B cell (primary cell): ENCODE data around the gene FN3K. TPM values are rescaled to one million over a fixed set of nuclear protein-coding genes. Genes with fewer than 3 reads are reported as not detected.

ENCODE experiments used
- ATAC-seq: fragments of 200-7000 bp; cut with Tn5 transposase; one replicate; pipeline ENCODE4 v1.10.0; 2021; ENCODE audit warnings: low read depth, mild to moderate bottlenecking, moderate number of reproducible peaks, moderate library complexity
- CTCF ChIA-PET: fragments of 350-600 bp; sonication (Branson Sonifier 250); formaldehyde crosslinking; loops from one replicate; lab custom pipeline; 2021; ENCODE audit warnings: antibody characterized with exemption, inconsistent platforms; lab: Charles Lee
- POLR2A ChIA-PET: fragments of 350-600 bp; sonication (Branson Sonifier 250); formaldehyde crosslinking; loops from one replicate; lab custom pipeline; 2021; ENCODE audit warnings: antibody characterized with exemption; lab: Charles Lee
- DNase-seq: peaks from one replicate; pipeline ENCODE4 v3.0.0; 2013
- H2AFZ ChIP-seq: 2 replicates; pipeline ENCODE4 v1.6.1; 2012; ENCODE audit warnings: mild to moderate bottlenecking, low read depth, low read length; ENCODE audit not compliant: insufficient read depth, poor library complexity, severe bottlenecking
- H3K27ac ChIP-seq, 2 donors: 1 replicate in 1 of 2; 2 replicates in 1 of 2; pipeline ENCODE4 v1.5.1; 2012 to 2013; ENCODE audit warnings: low read length in 2 of 2, mild to moderate bottlenecking in 2 of 2, moderate library complexity in 1 of 2
- H3K27me3 ChIP-seq, 4 experiments: fragments of 200-600 bp in 1 of 4; sonication (generic) in 1 of 4; replicated peaks in 1 of 4; 1 replicate in 2 of 4; 2 replicates in 2 of 4; pipeline versions ENCODE4 v1.6.1 to v1.7.0; 2013 to 2016; ENCODE audit warnings: low read length in 3 of 4, mild to moderate bottlenecking in 2 of 4, mixed read lengths in 1 of 4, moderate library complexity in 1 of 4; ENCODE audit not compliant: insufficient read depth in 4 of 4, control insufficient read depth in 3 of 4; ENCODE audit errors: control extremely low read depth in 1 of 4
- H3K36me3 ChIP-seq, 2 experiments: replicated peaks in 1 of 2; 1 replicate in 1 of 2; 2 replicates in 1 of 2; pipeline versions ENCODE4 v1.6.1 to v1.7.1; 2013; ENCODE audit warnings: low read length in 1 of 2; ENCODE audit not compliant: insufficient read depth in 2 of 2, control insufficient read depth in 1 of 2; ENCODE audit errors: control extremely low read depth in 1 of 2, extremely low read depth in 1 of 2
- H3K4me1 ChIP-seq, 2 donors: fragments of 200-600 bp in 1 of 2; sonication (generic) in 1 of 2; 1 replicate in 1 of 2; 2 replicates in 1 of 2; pipeline versions ENCODE4 v1.5.1 to v1.6.1; 2013 to 2017; ENCODE audit warnings: low read length in 2 of 2; ENCODE audit not compliant: control insufficient read depth in 2 of 2, insufficient read depth in 2 of 2
- H3K4me2 ChIP-seq: replicated peaks from 2 replicates; pipeline ENCODE3; 2012; ENCODE audit warnings: mild to moderate bottlenecking, low read depth, low read length; ENCODE audit not compliant: poor library complexity, severe bottlenecking
- H3K4me3 ChIP-seq, 5 experiments: fragments of 200-600 bp in 1 of 5; sonication (generic) in 1 of 5; 1 replicate in 3 of 5; 2 replicates in 2 of 5; pipeline versions ENCODE4 v1.5.1 to v1.7.0; 2011 to 2016; ENCODE audit warnings: low read length in 4 of 5, mild to moderate bottlenecking in 4 of 5, low read depth in 2 of 5, control low read depth in 1 of 5, moderate library complexity in 1 of 5; ENCODE audit not compliant: insufficient read depth in 1 of 5; ENCODE audit errors: control extremely low read depth in 1 of 5, extremely low read depth in 1 of 5
- H3K79me2 ChIP-seq: fragments of 200-600 bp; sonication (generic); one replicate; pipeline ENCODE4 v1.6.0; 2016; ENCODE audit warnings: low read length; ENCODE audit not compliant: control insufficient read depth, insufficient read depth
- H3K9ac ChIP-seq: fragments of 200-600 bp; sonication (generic); 2 replicates; pipeline ENCODE4 v1.6.1; 2017; ENCODE audit warnings: mild to moderate bottlenecking, low read length, moderate library complexity
- H3K9me3 ChIP-seq, 3 donors: one replicate each; pipeline versions ENCODE4 v1.6.1 to v1.7.1; 2013; ENCODE audit warnings: low read length in 2 of 3; ENCODE audit not compliant: control insufficient read depth in 2 of 3, insufficient read depth in 1 of 3; ENCODE audit errors: control extremely low read depth in 1 of 3
- H4K20me1 ChIP-seq: 2 replicates; pipeline ENCODE4 v1.6.0; 2012; ENCODE audit warnings: mild to moderate bottlenecking, low read length; ENCODE audit not compliant: insufficient read depth, control insufficient read depth, poor library complexity, severe bottlenecking
- H3K27ac Mint-ChIP-seq: one replicate; pipeline ENCODE4 v1.8.0; 2021; ENCODE audit warnings: mixed read lengths
- H3K27me3 Mint-ChIP-seq: one replicate; pipeline ENCODE4 v1.8.0; 2021; ENCODE audit warnings: mixed read lengths
- H3K4me1 Mint-ChIP-seq: one replicate; pipeline ENCODE4 v1.8.0; 2021; ENCODE audit warnings: mixed read lengths
- H3K4me3 Mint-ChIP-seq: one replicate; pipeline ENCODE4 v1.8.0; 2021; ENCODE audit warnings: mixed read lengths
- H3K9me3 Mint-ChIP-seq: one replicate; pipeline ENCODE4 v1.8.0; 2022; ENCODE audit warnings: mixed read lengths; ENCODE audit not compliant: insufficient read depth
- EZH2 ChIP-seq: IDR thresholded peaks from 2 replicates; pipeline ENCODE4 v1.6.1; 2012; ENCODE audit warnings: borderline replicate concordance, low read depth, mild to moderate bottlenecking, moderate library complexity, low read length; ENCODE audit not compliant: insufficient read depth, poor library complexity, severe bottlenecking
- WGBS: methylation state at CpG from one replicate; pipeline ENCODE4 v1.1.5; 2013; ENCODE audit warnings: missing lambda C conversion rate; ENCODE audit not compliant: insufficient coverage; 5-methylcytosine and 5-hydroxymethylcytosine counted together
- intact Hi-C: fragments of 100-400 bp; cut with micrococcal nuclease; formaldehyde crosslinking; loops from one replicate; pipeline ENCODE4 v1.10.0; 2022
- polyA plus RNA-seq: library from polyadenylated mRNA; depleted of rRNA; stranded (reverse); fragments of >200 nt; gene quantifications from 2 replicates; pipeline ENCODE4 v1.2.3, GENCODE V29; 2012
- total RNA-seq, 2 donors: library from RNA; stranded (reverse); fragments of 120-200 nt in 1 of 2; gene quantifications; 1 replicate in 1 of 2; 2 replicates in 1 of 2; pipeline versions ENCODE4 v1.2.3 to v1.2.4, GENCODE V29; 2013 to 2022
- TF ChIP-seq, protein P1 (sequence below): fragments of 200-600 bp; IDR thresholded peaks from one replicate; pipeline ENCODE4 v1.8.0; 2022; ENCODE audit warnings: antibody characterized with exemption, mild to moderate bottlenecking

FN3K gene
- total and polyA plus RNA-seq, 2 donors (not counting 1 experiment from before 2014, with no cell fraction given), result 1.1 to 2.6 TPM

DNA sequence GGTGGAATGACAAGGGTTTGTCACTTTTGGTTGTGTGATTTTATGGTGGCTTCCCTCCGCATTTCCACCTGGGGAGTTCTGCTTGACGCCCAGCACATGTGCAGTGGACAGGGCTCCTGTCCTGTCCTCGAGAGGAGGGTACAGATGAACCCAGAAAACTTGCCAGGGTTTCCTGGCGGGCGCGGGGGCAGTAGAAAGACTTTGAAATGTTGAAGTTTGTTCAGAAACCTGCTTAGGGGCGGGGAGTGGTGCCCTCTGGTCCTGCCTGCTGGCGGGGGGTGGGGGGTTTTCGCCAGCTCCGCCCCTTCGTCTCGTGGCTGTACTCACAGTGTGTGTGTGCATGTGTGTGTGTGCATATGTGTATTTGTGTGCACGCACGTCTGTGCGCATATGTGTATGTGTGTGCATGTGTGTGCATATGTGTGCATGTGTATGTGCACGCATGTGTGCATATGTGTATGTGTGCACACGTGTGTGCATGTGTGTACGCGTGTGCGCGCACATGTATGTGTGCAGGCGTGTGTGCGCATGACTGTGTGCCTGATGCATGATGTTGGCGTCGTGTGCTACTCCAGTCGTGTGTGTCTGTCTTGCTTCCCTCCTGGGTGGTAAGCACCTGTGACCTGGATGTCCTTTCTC is 12.1 kb upstream of the FN3K start:
- no peaks in the 10 kb centered on the region for H3K27me3 Mint-ChIP-seq
- ChIA-PET CTCF (no interaction called here), POLR2A (no interaction called here)
- Histone ChIP-seq H3K9ac (no peak overlapping the region), H4K20me1 (peaks cover 5% of the 10 kb centered on the region), H3K27me3 (no peaks in the 10 kb centered on the region), H3K9me3 (no peaks in the 10 kb centered on the region), H3K4me3 (no peak overlapping the region), H3K27ac (no peak overlapping the region), H3K4me1 (peaks cover 0 to under 1% of the 10 kb centered on the region in 2 donors), H2AFZ (no peak overlapping the region), H3K4me2 (no peak overlapping the region), H3K36me3 (peaks cover 0 to 38% of the 10 kb centered on the region in 2 experiments), H3K79me2 (peaks cover 2% of the 10 kb centered on the region)
- WGBS, result 98% methylated on average over 24 of the region's 26 CpGs
- H3K4me3 Mint-ChIP-seq, result no peak overlapping the region
- H3K27ac Mint-ChIP-seq, result no peak overlapping the region
- DNase-seq (no peak), ATAC-seq (no peak)
- intact Hi-C loops, result no loop called here
- H3K9me3 Mint-ChIP-seq, result no peaks in the 10 kb centered on the region
- H3K4me1 Mint-ChIP-seq, result peaks cover 4% of the 10 kb centered on the region
- TF ChIP-seq, protein P1, sequence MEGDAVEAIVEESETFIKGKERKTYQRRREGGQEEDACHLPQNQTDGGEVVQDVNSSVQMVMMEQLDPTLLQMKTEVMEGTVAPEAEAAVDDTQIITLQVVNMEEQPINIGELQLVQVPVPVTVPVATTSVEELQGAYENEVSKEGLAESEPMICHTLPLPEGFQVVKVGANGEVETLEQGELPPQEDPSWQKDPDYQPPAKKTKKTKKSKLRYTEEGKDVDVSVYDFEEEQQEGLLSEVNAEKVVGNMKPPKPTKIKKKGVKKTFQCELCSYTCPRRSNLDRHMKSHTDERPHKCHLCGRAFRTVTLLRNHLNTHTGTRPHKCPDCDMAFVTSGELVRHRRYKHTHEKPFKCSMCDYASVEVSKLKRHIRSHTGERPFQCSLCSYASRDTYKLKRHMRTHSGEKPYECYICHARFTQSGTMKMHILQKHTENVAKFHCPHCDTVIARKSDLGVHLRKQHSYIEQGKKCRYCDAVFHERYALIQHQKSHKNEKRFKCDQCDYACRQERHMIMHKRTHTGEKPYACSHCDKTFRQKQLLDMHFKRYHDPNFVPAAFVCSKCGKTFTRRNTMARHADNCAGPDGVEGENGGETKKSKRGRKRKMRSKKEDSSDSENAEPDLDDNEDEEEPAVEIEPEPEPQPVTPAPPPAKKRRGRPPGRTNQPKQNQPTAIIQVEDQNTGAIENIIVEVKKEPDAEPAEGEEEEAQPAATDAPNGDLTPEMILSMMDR, result no peak

GRCh38 chr17:82726427-82726826 is 9.0 kb upstream of the FN3K start:
- Histone ChIP-seq H3K27me3 (no peaks in the 10 kb centered on the region), H3K4me2 (no peak overlapping the region), H3K4me1 (no peaks in the 10 kb centered on the region), H3K27ac (no peak overlapping the region), H3K36me3 (peaks cover 0 to 30% of the 10 kb centered on the region in 2 experiments), H3K79me2 (no peaks in the 10 kb centered on the region), H2AFZ (no peak overlapping the region), H4K20me1 (no peaks in the 10 kb centered on the region), H3K9ac (no peak overlapping the region), H3K4me3 (no peak overlapping the region), H3K9me3 (no peaks in the 10 kb centered on the region)
- Mint-ChIP-seq H3K27ac (no peak overlapping the region), H3K27me3 (no peaks in the 10 kb centered on the region), H3K4me3 (no peak overlapping the region), H3K9me3 (no peaks in the 10 kb centered on the region), H3K4me1 (no peaks in the 10 kb centered on the region)
- TF ChIP-seq EZH2, result no peak
- TF ChIP-seq, protein P1, result no peak
- DNase-seq (no peak), ATAC-seq (no peak)
- ChIA-PET POLR2A (no interaction called here), CTCF (interaction anchor here (0.9 kb wide), 1 partner anchor 58 kb away, joined by 3 read pairs; no protein-coding TSS in a partner anchor)
- 97% methylated on average over 8 of the region's 10 CpGs for WGBS
- intact Hi-C loops, result no loop called here
